Ascending aorta (tissue), 2 donors: ENCODE results near the gene PTPRN2. TPM values are rescaled to one million over a fixed set of nuclear protein-coding genes. Genes with fewer than 3 reads are reported as not detected.

Experiments
- DNase-seq, 2 donors: peaks; one replicate each; pipeline ENCODE4 v3.0.0-alpha.2; 2019; ENCODE audit warnings: low spot score in 2 of 2
- H3K27ac ChIP-seq, 2 donors: fragments of 200-600 bp; sonication (generic); one replicate each; pipeline ENCODE4 v1.5.1; 2016 to 2017; ENCODE audit warnings: mild to moderate bottlenecking in 1 of 2
- H3K27me3 ChIP-seq: fragments of 200-600 bp; sonication (generic); one replicate; pipeline ENCODE4 v1.5.1; 2017
- H3K36me3 ChIP-seq, 2 donors: fragments of 200-600 bp; sonication (generic); one replicate each; pipeline ENCODE4 v1.5.1; 2016
- H3K4me1 ChIP-seq, 2 donors: fragments of 200-600 bp; sonication (generic); one replicate each; pipeline ENCODE4 v1.5.1; 2016 to 2017; ENCODE audit warnings: mild to moderate bottlenecking in 1 of 2
- H3K4me3 ChIP-seq, 2 donors: fragments of 200-600 bp; sonication (generic); one replicate each; pipeline ENCODE4 v1.5.1; 2016 to 2017; ENCODE audit warnings: mild to moderate bottlenecking in 1 of 2
- H3K9me3 ChIP-seq, 2 donors: fragments of 200-600 bp; sonication (generic); one replicate each; pipeline ENCODE4 v1.5.1; 2016
- CTCF ChIP-seq, 3 experiments: fragments of 200-600 bp in 2 of 3; fragments of 450-650 bp in 1 of 3; sonication (generic) in 2 of 3; IDR thresholded peaks; one replicate each; pipeline ENCODE4 v1.5.1; 2016 to 2019; ENCODE audit warnings: antibody characterized with exemption in 3 of 3, mild to moderate bottlenecking in 1 of 3, moderate library complexity in 1 of 3
- intact Hi-C: fragments of 100-400 bp; cut with DNase I; formaldehyde crosslinking; loops from one replicate; pipeline ENCODE4 v1.15.1; 2023
- total RNA-seq: library from RNA; depleted of rRNA; stranded (reverse); fragments of >200 nt; gene quantifications from one replicate; pipeline ENCODE4 v1.1.0, GENCODE V29; 2016

The PTPRN2 gene
- total RNA-seq, 1 donor from 2014 or later = 7.3 TPM

DNA sequence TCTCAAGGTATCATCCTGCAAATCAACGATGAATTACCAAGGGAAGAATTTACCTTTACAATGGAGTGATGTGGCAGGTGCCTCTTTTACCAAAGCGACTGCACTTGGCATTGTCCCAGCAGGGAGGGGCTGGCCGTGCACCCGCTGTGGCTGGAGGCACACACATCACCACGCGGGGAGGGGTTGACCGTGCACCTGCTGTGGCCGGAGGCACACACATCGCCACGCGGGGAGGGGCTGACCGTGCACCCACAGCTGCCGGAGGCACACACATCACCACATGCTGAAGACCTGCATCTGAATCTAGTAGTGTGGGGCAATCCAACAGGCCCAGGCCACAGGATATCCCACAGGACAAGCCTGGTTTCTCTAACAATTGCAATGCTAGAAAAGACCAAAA lies 757.3 kb downstream of the PTPRN2 start:
- Histone ChIP-seq H3K36me3 (no peaks in the 10 kb centered on the region), H3K27me3 (no peaks in the 10 kb centered on the region), H3K4me1 (no peaks in the 10 kb centered on the region), H3K27ac (no peak overlapping the region), H3K9me3 (no peaks in the 10 kb centered on the region), H3K4me3 (no peak overlapping the region)
- no peak for TF ChIP-seq CTCF (IDR thresholded peaks at IDR 0.05)
- intact Hi-C loops = no loop called here
- no peak for DNase-seq

DNA sequence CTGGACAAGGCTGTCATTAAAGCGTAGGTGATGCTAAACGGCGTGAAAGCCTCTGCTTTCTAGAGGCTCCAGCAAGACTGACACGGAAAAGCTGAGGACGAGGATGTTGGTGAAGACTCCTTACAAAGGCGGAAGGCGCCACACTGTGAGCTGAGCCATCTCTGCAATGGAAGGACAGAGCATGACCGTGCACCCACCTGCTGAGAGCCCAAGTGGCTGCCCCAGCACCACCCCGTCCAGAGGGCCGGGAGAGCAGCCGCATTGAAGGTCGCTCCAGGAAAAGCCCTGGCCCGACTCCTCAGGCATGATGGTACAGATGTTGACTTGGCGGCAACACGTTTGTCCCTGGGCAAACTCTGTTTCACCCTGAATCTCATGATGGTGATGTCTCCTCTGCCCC lies 758.1 kb downstream of the PTPRN2 start:
- Histone ChIP-seq H3K27ac (no peak overlapping the region), H3K4me3 (no peak overlapping the region), H3K4me1 (no peaks in the 10 kb centered on the region), H3K9me3 (no peaks in the 10 kb centered on the region), H3K36me3 (no peaks in the 10 kb centered on the region), H3K27me3 (no peaks in the 10 kb centered on the region)
- intact Hi-C loops = no loop called here
- no peak for TF ChIP-seq CTCF (IDR thresholded peaks at IDR 0.05)
- DNase-seq = no peak

DNA sequence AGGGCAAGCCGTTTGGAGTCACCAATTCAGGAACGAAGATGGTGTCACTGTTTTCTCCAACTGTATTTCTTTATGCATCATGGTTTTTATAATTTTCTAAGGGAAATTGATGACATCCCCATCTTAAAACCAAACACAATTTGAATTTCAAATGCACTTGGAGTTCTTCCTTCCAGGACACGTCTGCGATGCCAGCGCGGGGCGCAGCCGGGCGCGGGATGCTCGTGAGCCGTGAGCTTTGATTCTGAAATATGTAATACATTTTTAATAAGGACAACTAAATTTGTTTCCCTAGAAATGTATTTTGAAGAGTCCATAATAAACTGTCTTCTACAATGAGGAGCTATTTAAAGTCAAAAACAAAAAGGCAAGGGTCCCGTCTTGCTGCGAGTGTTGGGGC lies 758.7 kb downstream of the PTPRN2 start:
- intact Hi-C loops = no loop called here
- TF ChIP-seq CTCF (IDR thresholded peaks at IDR 0.05) = no peak
- H3K27ac ChIP-seq = no peak overlapping the region
- H3K27me3 ChIP-seq = no peaks in the 10 kb centered on the region
- no peaks in the 10 kb centered on the region for H3K4me1 ChIP-seq
- H3K4me3 ChIP-seq = no peak overlapping the region
- H3K9me3 ChIP-seq = no peaks in the 10 kb centered on the region
- DNase-seq = no peak
- H3K36me3 ChIP-seq = no peaks in the 10 kb centered on the region

GRCh38 chr7:157828190-157828589 lies 759.4 kb downstream of the PTPRN2 start:
- no peaks in the 10 kb centered on the region for H3K27me3 ChIP-seq

GRCh38 chr7:157827863-157828160 lies 759.8 kb downstream of the PTPRN2 start:
- Histone ChIP-seq H3K9me3 (no peaks in the 10 kb centered on the region), H3K27ac (no peak overlapping the region), H3K4me3 (no peak overlapping the region), H3K4me1 (no peaks in the 10 kb centered on the region), H3K36me3 (no peaks in the 10 kb centered on the region), H3K27me3 (no peaks in the 10 kb centered on the region)
- TF ChIP-seq CTCF (IDR thresholded peaks at IDR 0.05) = no peak
- no peak for DNase-seq
- intact Hi-C loops = no loop called here

More at GRCh38 chr7:157828190-157828589, 759.4 kb downstream of the PTPRN2 start:
- TF ChIP-seq CTCF (IDR thresholded peaks at IDR 0.05) = no peak
- Histone ChIP-seq H3K36me3 (no peaks in the 10 kb centered on the region), H3K4me3 (no peak overlapping the region), H3K27ac (no peak overlapping the region), H3K4me1 (no peaks in the 10 kb centered on the region), H3K9me3 (no peaks in the 10 kb centered on the region)
- no peak for DNase-seq
- intact Hi-C loops = no loop called here
